SK-MEL-5 (cell line): Measurements from ENCODE around the gene PDZK1IP1. TPM values are rescaled to one million over a fixed set of nuclear protein-coding genes. Genes with fewer than 3 reads are reported as not detected.

Experiments used
- total RNA-seq: library from RNA; depleted of rRNA; stranded (reverse); fragments of >200 nt; shearing (Covaris generic); gene quantifications from 2 replicates; pipeline ENCODE4 v1.2.3, GENCODE V29; 2014; rRNA removed

The PDZK1IP1 gene
- total RNA-seq, 1 experiment from 2014 or later, result not detected

Other genes with a start within 250 kb of the PDZK1IP1 start
- not detected in 2 replicates for gene CYP4A11, start 248.6 kb downstream of the PDZK1IP1 start, total RNA-seq
- not detected in 2 replicates for gene CYP4X1, start 166.4 kb downstream of the PDZK1IP1 start, total RNA-seq
- gene CYP4Z1, start 122.8 kb downstream of the PDZK1IP1 start, total RNA-seq, result not detected in 2 replicates
- not detected in 2 replicates for gene CYP4A22, start 52.6 kb downstream of the PDZK1IP1 start, total RNA-seq
- gene TAL1, start 42.2 kb upstream of the PDZK1IP1 start, total RNA-seq, result 0.13 TPM in 2 replicates
- 11.3 and 11.9 TPM in 2 replicates for gene STIL, start 124.1 kb upstream of the PDZK1IP1 start, total RNA-seq
- gene CMPK1, start 143.8 kb upstream of the PDZK1IP1 start, total RNA-seq, result 66.9 and 81.5 TPM in 2 replicates
- not detected in 2 replicates for gene FOXE3, start 226.2 kb upstream of the PDZK1IP1 start, total RNA-seq
- 0.79 and 1.0 TPM in 2 replicates for gene FOXD2, start 248.0 kb upstream of the PDZK1IP1 start, total RNA-seq